Erythroblast (primary cell): ENCODE data around the gene RAD51B.
A peak's percentile ranks its signal among the peaks of the same experiment; 100 is the strongest.

Experiments
- DNase-seq, 2 experiments: peaks; one replicate each; lab custom pipeline; 2025; lab: John Stamatoyannopoulos, UW
- GATA1 ChIP-seq: IDR thresholded peaks from 2 replicates; pipeline ENCODE4 v1.6.1; 2011; ENCODE audit warnings: low read depth, mild to moderate bottlenecking, control low read depth, low read length, moderate library complexity
- POLR2A ChIP-seq: IDR thresholded peaks from 2 replicates; pipeline ENCODE4 v1.6.1; 2011; ENCODE audit warnings: mild to moderate bottlenecking, low read length

The RAD51B gene

GRCh38 chr14:68770553-68771286 is 951.1 kb downstream of the RAD51B start:
- TF ChIP-seq POLR2A, result no peak
- no peak for TF ChIP-seq GATA1
- DNase-seq, result no peak

- no peak for DNase-seq
- TF ChIP-seq GATA1 (no peak), POLR2A (no peak)
These were observed 952.1 kb downstream of the RAD51B start for GRCh38 chr14:68771631-68772030.

GRCh38 chr14:68772761-68773381 is 953.3 kb downstream of the RAD51B start:
- TF ChIP-seq GATA1, result no peak
- TF ChIP-seq POLR2A, result no peak
- DNase-seq, result no peak

- TF ChIP-seq POLR2A (no peak), GATA1 (no peak)
- no peak for DNase-seq
These were observed 955.4 kb downstream of the RAD51B start for GRCh38 chr14:68774771-68775613.

- DNase-seq, result peak; percentile 22 to 62
- TF ChIP-seq POLR2A (no peak), GATA1 (no peak)
These were observed 956.1 kb downstream of the RAD51B start for GRCh38 chr14:68775614-68776126.

- no peak for DNase-seq
- no peak for TF ChIP-seq GATA1
These were observed 958.1 kb downstream of the RAD51B start for GRCh38 chr14:68777644-68778043.
